NCI-H510A treated with DMSO at 0.1 percent for 48 hours (cell line): ENCODE results near the gene CNN1.

Experiments
- DNase-seq: peaks from one replicate; lab custom pipeline; 2025; lab: John Stamatoyannopoulos, UW

Gene CNN1

GRCh38 chr19:11538232-11539036 lies at the start of gene CNN1:
Gene CNN1, plus strand, starts transcription at chr19:11538851. Its CDS starts 77 bp downstream, at chr19:11538928.
- no peak for DNase-seq

GRCh38 chr19:11489378-11489777 lies 49.3 kb upstream of the CNN1 start:
- no peak for DNase-seq

- DNase-seq, result no peak
Measured at GRCh38 chr19:11494634-11495285, 43.9 kb upstream of the CNN1 start.

- DNase-seq, result no peak
Measured at GRCh38 chr19:11495481-11495880, 43.2 kb upstream of the CNN1 start.

- no peak for DNase-seq
Measured at GRCh38 chr19:11495885-11496284, 42.8 kb upstream of the CNN1 start.

- peak; percentile 17 for DNase-seq
Measured at GRCh38 chr19:11496391-11497163, 42.1 kb upstream of the CNN1 start.

- DNase-seq, result no peak
Measured at GRCh38 chr19:11499220-11499726, 39.4 kb upstream of the CNN1 start.

- DNase-seq, result no peak
Measured at GRCh38 chr19:11499890-11500420, 38.7 kb upstream of the CNN1 start.

- no peak for DNase-seq
Measured at GRCh38 chr19:11504502-11505031, 34.1 kb upstream of the CNN1 start.

GRCh38 chr19:11505032-11505503 lies 33.6 kb upstream of the CNN1 start:
- peak; percentile 93 for DNase-seq

GRCh38 chr19:11505504-11506100 lies 33.0 kb upstream of the CNN1 start, which contains the start of gene ZNF653:
Gene ZNF653, minus strand, starts transcription at chr19:11505839. Its CDS starts 53 bp downstream, at chr19:11505786.
- peak; percentile 96 for DNase-seq

GRCh38 chr19:11506101-11506555 lies 32.5 kb upstream of the CNN1 start:
- no peak for DNase-seq

GRCh38 chr19:11506967-11507366 lies 31.7 kb upstream of the CNN1 start:
- no peak for DNase-seq

- no peak for DNase-seq
Measured at GRCh38 chr19:11507370-11508078, 31.1 kb upstream of the CNN1 start.

GRCh38 chr19:11510444-11510843 lies 28.2 kb upstream of the CNN1 start:
- DNase-seq, result no peak

- DNase-seq, result no peak
Measured at GRCh38 chr19:11513946-11514345, 24.7 kb upstream of the CNN1 start.

- no peak for DNase-seq
Measured at GRCh38 chr19:11519138-11519537, 19.5 kb upstream of the CNN1 start.

- DNase-seq, result peak; percentile 98
Measured at GRCh38 chr19:11528551-11529341, 9.9 kb upstream of the CNN1 start, which contains the start of gene ECSIT. Gene ECSIT, minus strand, starts transcription at chr19:11529134. Its CDS starts 9,964 bp downstream, at chr19:11519170.

GRCh38 chr19:11530432-11530831 lies 8.2 kb upstream of the CNN1 start:
- DNase-seq, result peak; percentile 86

- no peak for DNase-seq
Measured at GRCh38 chr19:11534538-11534937, 4.1 kb upstream of the CNN1 start.
